HK-2 (cell line): ENCODE data around the gene SH2B3.

Source experiments
- DNase-seq: peaks from one replicate; pipeline ENCODE4 v3.0.0-alpha.2; 2018; ENCODE audit not compliant: unreplicated experiment

Gene SH2B3

DNA sequence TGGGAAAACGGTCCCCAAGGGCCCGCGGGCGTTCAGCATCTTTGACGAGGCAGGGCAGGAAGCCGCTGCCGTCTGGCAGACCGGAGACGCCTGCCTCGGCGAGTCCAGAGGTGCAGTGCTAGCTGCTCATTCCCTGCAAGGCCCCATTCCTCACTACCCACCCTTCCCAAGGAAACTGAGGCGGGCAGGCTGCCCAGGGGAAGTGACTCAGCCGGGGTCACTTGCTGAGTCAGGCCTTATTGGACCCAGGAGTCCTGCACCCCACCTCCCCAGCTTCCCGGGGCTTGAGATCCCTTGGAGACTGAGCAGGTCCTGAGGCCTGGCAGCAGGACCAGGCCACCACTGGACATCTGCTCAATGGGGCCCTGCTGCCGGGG lies 3.7 kb downstream of the SH2B3 start:
- peak; percentile 51 for DNase-seq

DNA sequence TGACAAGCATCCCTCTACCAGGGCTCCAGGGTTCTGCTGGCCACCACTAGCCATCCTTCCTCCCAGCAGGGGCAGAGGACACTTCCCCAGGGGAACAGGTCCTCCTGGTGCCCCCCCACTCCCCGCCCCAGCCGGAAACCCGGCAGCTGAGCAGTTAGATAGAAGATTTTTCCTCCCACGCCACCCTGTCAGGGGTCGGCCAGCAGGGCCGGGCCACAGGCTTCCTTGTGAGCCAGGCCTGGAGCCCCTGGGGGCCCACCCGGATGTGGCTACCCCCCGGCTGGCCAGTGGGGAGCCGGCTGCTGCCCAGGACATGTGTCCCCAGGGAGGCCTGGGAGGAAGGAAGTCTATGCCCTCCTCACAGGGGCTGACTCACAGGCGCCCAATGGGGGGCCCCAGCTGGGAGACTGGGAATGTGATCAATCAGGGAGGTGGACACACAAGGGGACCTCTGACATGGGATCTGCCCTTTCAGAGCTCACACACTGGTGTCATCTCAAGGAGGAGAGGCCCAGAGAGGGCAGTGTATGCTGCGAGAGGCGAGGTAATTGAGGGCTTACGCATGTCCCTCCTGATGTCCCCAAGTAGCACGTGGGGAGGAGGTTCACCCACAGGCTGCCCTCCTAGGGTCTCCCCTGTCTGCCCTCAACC lies 4.2 kb downstream of the SH2B3 start:
- DNase-seq: peak; percentile 84

DNA sequence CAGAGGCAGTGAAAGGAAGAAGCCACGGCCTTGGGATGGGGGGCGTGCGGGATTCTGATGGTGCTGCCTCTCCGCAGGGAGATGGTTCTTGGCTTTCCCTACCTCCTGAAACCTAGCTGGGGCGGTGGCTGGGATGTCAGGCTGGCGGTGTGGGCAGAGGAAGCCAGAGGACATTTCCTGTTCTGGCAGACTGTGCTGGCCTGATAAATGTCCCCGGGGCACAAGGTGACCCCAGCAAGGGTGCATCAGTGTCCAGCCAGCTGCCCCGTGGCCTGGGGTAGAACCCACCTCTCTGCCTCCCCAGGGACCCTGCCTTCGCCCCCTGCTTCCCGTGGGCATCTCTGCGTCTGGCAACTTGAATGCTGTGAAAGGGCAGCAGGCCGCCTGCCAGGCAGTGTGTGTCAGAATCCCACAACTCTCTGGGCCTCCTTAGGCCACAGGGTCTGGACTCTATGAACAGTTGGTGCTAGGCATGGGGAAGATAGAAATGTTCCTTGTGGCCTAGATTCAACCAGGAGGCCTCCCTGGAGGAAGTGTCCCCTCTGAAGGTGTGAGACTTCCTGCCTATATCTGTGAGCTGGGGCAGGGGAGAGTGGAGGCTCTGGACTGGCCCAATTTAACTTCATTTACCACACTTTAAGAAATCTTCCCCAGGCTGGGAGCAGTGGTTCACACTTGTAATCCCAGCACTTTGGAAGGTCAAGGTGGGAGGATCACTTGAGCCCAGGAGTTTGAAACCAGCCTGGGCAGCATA lies 4.9 kb downstream of the SH2B3 start:
- no peak for DNase-seq

DNA sequence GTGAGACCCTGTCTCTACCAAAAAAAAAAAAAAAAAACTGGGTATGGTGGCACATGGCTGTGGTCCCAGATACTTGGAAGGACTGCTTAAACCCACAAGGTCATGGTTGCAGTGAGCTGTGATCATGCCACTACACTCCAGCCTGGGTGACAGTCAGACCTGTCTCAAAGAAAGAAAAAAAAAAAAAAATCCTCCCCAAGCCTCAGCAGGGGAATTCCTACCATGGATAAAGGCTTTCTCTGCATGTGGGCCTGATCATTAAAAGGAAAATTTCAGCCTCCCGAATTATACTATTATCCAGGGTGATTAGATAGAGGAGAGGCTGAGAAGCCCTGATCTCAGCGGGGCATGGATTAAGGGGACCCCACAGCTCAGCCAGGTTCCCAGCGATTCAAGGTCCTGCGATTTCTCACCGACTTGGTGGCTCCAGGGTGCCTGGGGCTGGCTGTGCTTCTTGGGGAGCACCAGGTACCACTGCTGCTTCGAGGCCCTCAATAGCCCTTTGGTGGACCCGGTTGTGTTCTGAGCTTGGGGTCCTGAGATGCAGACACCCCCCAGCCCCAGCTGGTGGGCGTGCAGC lies 5.6 kb downstream of the SH2B3 start:
- DNase-seq: no peak

DNA sequence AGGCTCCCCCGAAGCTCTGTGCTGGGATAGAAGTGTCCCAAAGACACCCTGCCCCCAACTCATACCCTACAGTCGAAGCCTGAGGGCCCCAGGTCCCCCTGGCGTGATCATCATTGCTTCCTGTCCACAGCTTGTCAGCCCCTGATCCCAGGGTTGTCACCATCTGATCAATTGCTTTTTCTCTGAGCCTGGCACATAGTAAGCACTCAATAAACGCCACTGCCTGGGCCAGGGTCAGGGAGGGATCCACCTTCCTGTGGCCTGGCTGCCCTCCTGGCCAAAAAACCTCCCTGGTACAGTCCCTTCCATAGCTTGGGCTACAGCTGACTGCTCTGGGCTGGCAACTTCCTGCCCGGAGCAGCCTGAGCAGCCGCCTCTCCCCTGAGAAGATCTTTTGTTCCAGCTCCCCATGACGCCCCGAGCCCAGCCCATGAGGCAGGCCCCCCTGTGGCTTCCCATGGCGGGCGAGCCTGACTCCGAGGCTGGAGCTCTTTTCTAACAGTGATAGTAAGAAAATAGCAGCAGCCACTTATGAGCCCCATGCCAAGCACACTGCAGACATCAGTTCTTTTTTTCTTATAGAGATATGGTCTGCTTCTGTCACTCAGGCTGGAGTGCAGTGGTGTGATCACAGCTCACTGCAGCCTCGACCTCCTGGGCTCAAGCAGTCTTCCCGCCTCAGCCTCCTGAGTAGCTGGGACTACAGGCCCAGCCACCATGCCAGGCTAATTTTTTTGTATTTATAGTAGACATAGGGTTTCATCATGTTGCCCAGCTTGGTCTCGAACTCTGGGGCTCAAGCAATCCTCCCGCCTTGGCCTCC lies 6.5 kb downstream of the SH2B3 start:
- no peak for DNase-seq

DNA sequence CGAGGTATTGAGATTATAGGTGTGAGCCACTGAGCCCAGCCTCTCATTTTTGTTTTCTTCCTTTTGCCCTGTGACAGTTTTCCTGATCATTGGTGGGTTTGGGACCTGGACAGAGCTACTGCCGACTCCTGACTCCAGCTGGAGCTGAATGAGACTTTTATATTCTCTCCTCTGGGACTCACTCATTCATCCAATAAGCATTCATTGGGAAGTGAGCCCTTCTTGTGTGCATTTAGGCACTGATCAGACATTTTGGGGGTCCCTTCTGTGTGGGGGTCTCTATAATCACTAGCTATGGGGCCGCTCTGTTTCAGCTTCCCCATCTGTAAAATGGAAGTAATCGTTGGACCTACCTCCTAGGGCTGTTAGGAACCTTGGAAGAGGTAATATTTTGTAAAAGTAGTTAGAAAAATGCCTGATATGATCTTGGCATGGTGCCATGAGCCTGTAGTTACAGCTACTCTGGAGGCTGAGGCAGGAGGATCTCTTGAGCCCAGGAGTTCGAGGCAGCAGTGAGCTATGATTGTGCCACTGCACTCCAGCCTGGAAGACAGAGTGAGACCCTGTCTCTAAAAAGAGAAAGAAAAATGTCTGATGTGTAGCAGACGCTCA lies 7.2 kb downstream of the SH2B3 start:
- no peak for DNase-seq

DNA sequence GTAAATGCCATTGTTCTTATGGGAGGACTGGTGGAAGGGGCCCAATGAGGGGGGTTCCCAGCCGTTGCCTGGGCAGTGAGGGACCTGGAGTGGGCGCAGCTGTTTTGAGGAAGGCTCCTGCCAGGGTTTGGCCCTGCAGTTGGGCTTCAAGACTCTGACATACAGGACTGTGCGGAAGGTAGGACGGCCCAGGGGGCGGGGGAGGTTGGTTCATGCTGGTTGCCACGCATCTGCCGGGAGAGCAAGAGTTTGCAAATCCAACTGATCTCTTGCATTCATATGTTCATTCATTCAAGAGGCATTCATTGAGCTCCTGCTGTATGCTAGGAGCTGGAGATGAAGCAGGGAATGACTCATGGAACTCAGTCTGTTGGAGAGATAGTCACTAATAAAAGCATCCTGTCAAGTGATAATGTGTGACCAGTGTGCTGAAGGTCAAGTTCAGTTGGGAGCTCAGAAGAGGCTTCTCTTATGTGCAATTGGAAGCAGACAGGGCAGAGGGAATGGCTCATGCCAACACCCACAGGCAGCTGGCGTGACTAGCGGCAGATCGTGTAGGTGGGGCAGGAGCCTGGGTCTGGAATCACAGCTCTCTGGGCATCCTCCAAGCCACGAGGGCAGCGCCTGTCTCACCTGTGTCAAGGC lies 7.8 kb downstream of the SH2B3 start:
- DNase-seq: peak; percentile 54

DNA sequence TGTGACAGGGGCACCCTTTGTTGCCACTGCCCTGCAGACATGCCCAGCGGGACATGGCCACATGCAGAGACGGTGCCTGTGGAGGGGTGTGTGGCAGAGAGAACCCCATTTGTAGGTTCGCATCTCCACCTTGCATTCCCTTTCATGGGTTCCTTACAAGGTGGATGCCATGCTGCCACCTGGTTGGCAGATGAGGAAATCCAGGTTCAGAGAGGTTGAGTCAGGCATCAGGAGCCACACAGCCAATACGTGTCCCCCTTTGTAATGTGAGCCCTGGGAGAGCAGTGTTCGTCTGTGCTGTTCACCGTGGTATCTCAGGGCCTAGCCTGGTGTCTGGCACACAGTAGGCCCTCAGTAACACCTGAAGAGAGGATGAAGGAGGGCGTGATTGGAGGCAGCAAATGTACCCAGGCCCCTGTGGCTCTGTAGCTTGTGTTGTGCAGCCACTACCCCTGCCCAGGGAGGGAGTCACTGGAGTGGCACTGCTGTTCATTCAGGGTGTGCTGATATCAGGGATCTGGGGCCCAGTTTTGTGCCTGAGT lies 9.1 kb downstream of the SH2B3 start:
- no peak for DNase-seq

DNA sequence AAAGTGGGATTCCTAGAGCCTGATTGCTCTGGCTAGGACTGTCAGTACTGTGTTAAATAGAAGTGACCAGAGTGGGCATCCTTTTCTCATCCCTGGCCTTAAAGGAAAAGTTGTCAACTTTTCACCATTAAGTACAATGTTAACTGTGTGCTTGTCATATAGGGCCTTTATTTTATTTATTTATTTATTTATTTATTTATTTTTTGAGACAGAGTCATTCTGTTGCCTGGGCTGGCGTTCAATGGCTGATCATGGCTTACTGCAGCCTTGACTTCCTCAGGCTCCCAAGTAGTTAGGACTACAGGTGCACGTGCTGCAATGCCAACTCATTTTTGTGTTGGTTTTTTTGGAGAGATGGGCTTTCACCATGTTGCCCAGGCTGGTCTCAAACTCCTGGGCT lies 11.6 kb downstream of the SH2B3 start:
- DNase-seq: no peak

DNA sequence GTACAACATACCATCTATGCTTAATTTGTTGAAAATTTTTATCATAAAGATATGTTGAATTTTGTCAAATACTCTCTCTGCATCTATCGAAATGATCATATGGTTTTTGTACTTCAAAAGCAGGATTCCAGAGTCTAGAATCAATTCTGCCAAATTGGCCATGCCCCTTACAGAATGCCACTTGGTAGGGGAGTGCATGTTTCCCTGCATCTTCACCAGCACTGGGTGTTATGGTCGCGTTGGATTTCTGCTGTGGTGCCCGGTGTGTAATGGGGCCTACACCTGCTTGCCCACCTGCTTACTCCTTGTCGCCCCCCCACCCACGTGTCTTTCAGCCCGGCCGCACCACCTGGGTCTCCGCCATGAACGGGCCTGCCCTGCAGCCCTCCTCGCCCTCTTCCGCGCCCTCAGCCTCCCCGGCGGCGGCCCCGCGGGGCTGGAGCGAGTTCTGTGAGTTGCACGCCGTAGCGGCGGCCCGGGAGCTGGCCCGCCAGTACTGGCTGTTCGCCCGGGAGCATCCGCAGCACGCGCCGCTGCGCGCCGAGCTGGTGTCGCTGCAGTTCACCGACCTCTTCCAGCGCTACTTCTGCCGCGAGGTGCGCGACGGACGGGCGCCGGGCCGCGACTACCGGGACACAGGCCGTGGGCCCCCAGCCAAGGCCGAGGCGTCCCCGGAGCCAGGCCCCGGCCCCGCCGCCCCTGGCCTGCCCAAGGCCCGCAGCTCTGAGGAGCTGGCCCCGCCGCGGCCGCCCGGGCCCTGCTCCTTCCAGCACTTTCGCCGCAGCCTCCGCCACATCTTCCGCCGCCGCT lies 12.3 kb downstream of the SH2B3 start:
- DNase-seq: no peak

DNA sequence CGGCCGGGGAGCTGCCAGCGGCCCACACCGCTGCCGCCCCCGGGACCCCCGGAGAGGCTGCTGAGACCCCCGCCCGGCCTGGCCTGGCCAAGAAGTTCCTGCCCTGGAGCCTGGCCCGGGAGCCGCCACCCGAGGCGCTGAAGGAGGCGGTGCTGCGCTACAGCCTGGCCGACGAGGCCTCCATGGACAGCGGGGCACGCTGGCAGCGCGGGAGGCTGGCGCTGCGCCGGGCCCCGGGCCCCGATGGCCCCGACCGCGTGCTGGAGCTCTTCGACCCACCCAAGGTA lies 12.8 kb downstream of the SH2B3 start:
- no peak for DNase-seq

DNA sequence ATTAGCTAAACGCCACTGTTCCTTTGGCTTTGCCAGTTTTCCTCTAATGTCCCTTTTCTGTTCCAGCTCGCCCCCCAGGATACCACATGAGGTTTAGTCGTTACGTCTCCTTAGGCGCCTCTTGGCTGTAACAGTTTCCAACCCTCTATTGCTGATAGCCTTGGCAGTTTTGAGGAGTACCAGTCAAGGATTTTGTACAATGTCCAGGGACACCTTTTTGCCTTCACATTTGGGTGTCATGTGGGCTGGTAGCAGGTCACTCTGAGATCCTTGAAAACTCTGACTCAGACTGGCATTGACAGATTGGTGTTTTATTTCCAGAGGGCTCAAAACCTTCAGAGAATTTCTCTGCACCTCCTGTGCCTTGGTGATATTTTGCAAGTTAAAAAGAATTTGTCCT lies 14.1 kb downstream of the SH2B3 start:
- no peak for DNase-seq

DNA sequence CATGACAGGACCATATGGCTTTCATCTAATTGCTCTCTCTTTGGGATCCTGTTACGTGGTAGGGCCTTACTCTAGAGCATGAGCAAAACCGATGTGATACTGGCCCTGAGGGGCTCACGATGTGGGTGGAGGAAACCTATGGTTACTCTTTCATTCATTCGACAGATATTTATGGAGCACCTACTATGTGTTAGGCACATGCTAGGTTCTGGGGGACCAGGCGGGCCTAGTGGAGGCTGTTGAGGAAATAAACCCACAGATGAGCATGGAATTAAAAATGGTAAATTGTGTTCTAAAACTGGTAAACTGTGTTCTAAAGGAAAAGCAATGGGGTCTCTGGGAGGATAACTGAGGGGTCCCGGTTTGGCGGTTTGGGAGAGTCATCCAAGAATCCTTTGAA lies 14.8 kb downstream of the SH2B3 start:
- no peak for DNase-seq

DNA sequence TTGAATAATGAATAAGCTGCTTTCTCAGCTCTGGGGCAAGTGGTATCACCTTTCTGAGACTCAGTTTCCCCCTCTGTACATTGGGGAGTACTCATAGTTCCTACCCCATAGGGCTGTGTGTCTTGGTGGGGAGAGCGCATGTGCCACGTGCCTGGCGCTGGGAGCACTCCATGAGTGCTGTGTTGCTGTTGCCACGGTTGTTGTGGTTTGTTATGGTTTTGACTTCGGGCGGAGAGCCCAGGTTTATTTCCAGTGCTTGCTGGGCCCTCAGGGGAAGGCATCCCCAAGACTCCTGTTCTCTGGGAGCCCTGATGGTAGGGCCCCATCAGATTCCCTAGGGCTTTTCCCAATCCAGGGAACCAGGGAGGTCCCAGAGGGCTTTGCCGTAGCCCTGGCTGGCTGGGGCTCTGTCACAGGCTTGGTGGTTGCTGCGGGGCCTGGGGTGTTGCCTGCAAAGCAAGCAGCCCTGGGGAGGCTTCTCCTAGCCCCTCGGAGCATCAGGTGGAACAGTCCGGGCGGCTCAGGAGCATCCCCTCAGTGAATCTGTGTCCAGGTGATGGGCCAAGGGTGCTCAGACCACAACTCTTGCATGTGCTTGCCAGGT lies 18.6 kb downstream of the SH2B3 start:
- DNase-seq: no peak

DNA sequence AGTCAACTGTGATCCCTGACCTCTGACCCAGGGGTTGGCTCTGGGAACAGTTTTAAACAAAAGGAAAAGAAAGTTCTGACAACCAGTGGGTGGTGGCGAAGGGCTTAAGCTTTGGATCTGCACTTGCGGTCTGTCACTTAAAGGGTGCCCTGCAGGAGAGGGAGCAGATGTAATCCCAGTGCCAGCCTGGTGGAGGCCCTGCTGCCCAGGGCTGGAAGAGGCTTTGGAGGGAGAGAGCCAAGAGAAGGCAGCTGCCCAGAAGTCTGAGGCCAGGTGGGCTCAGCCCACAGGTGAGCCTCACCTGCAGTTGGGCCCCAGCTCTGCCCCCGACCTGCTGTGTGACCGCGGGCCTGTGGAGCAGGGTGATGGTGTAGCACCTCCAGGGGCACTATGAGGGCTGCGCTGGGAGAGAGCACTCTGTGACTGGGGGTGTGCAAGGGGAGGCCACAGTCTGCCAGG lies 19.1 kb downstream of the SH2B3 start:
- no peak for DNase-seq

DNA sequence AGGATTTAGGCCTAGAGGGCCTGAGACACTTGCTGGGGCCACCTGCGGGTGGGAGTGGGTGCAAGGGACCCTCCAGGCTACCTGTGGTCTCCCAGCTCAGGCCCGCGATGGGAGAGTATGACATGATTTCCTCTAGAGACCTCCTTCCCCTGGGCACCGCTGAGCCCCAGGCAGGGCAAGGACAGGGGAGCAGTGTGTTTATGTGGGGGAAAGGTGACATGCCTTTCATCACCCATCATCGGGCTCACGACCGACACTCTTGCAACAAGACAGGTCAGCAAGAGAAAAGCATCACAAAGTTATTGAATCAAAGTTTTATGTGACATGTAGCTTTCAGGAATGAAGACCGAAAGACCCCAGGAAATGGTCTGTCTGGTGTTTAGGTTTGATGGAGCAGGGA lies 19.9 kb downstream of the SH2B3 start:
- DNase-seq: no peak

DNA sequence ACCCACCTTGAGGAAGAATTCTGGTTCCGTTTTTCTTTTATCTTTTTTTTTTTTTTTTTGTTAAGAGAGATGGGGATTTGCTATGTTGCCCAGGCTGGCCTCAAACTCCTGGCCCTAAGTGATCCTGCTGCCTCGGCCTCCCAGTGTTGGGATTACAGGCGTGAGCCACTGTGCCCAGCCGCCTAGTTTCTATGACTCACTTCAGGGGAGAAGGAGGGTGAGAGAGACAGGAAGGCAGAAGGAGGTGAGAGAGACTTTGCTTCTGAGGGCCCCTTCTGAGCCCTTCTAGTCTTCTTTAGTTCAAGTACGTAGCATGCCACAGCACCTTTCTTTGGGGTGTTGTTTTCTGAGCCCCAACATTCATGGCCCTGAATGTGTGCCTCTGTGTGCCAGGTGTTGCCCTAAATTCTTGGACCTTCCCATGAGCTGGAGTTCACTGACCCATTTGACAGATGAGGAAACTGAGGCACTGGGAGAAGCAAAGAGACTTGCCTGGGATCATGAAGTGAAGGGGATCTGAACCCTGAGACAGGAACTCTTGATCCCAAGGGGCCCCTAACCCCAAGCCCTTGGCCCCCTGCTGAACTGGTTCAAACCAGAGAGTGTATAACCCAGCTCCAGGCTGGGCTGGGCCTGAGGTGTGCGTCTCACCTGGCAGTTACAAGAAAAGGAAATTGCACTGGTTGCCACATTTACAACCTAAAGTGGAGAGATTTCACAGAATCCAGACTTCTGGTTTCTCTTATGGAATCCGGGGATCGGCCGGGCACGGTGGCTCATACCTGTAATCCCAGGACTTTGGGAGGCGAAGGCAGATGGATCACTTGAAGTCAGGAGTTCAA lies 20.8 kb downstream of the SH2B3 start:
- DNase-seq: no peak

DNA sequence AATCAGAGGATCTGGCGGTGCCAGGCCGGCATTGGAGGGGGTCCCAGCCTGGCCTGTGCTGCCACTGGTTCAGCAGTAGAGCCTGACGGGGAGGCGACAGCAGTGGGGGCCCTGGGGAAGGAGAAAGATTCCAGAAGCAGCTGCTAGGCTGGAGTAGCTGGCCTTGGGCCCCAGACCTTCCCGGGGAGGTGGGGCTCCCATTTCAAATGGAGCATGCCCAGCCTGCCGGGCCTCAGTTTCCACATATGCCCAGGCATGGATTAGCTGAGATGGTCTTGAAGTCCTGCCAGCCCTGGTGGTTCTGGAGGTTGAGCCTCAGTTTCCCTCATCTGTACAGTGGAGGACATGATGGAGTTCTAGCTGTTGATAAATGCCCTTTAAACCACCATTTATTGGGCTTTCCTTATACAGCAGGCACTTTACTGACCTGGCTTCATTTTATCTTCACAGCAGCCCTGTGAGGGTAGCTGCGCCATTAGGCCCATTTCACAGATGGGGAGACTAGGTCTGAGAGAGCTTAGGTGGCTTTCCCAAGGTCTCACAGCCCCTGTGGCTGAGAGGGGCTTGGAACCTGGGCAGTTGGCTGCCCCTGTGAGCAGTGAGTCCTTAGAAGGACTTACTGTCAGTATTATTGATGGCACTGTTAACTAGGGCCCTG lies 21.8 kb downstream of the SH2B3 start:
- no peak for DNase-seq
